Measurements from ENCODE around the gene PCP4.
"Not testable (repeated sequence)": the region's sequence is repeated elsewhere in the genome, so short reads cannot be mapped to it uniquely, and the experiment has no call there.

Gene PCP4

DNA sequence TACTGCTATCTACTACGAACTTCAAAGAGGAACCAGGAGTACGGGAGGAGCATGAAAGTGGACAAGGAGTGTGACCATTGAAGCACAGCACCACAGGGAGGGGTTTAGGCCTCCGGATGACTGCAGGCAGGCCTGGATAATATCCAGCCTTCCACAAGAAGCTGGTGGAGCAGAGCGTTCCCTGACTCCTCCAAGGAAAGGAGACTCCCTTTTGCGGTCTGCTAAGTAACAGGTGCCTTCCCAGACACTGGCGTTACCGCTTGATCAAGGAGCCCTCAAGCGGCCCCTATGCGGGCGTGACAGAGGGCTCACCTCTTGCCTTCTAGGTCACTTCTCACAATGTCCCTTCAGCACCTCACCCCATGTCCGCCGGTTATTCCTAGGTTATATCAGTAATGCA, 24.6 kb downstream of the PCP4 start:
- H3K36me3 ChIP-seq (ENCODE audit: control insufficient read depth, insufficient read depth, low read length); H3K4me3 ChIP-seq (ENCODE audit: low read depth, low read length); H3K9ac ChIP-seq (ENCODE audit: low read length); H3K27me3 ChIP-seq (ENCODE audit: control insufficient read depth, insufficient read depth, low read length); H3K4me1 ChIP-seq (ENCODE audit: control insufficient read depth, insufficient read depth, low read length); H3K27ac ChIP-seq (ENCODE audit: low read depth, low read length); H3K9me3 ChIP-seq (ENCODE audit: control insufficient read depth, insufficient read depth, low read depth, low read length): not testable (repeated sequence)

GRCh38 chr21:39900491-39900890, 33.3 kb downstream of the PCP4 start:
- H3K4me3 ChIP-seq (ENCODE audit: low read depth, low read length) = no peak overlapping the region
- no peak overlapping the region for H3K27ac ChIP-seq (ENCODE audit: low read depth, low read length)
- H3K4me1 ChIP-seq (ENCODE audit: control insufficient read depth, insufficient read depth, low read length) = no peaks in the 10 kb centered on the region
- no peaks in the 10 kb centered on the region for H3K9me3 ChIP-seq (ENCODE audit: control insufficient read depth, insufficient read depth, low read depth, low read length)
- H3K27me3 ChIP-seq (ENCODE audit: control insufficient read depth, insufficient read depth, low read length) = no peaks in the 10 kb centered on the region
- no peak overlapping the region for H3K9ac ChIP-seq (ENCODE audit: low read length)
- H3K36me3 ChIP-seq (ENCODE audit: control insufficient read depth, insufficient read depth, low read length) = no peaks in the 10 kb centered on the region

DNA sequence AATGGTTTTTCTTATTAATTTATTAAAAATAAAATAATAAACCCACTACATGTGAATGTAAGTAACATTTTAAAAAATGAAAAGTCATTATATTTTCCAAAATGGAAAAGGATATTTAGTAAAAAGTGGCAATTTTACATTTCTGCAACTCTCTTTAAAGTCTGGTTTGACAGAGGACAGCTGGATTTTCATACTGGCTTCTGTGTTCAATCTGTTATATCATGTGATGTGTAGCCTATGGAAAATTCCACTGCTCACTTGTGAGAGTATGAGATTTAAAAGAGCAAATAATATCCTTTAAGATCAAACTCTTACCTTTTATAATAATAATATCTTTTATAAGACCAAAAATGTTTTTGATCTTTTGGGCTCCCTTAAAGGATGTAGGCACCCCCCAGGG, 33.7 kb downstream of the PCP4 start:
- no peaks in the 10 kb centered on the region for H3K4me1 ChIP-seq (ENCODE audit: control insufficient read depth, insufficient read depth, low read length)
- no peaks in the 10 kb centered on the region for H3K27me3 ChIP-seq (ENCODE audit: control insufficient read depth, insufficient read depth, low read length)
- no peak overlapping the region for H3K9ac ChIP-seq (ENCODE audit: low read length)
- no peak overlapping the region for H3K27ac ChIP-seq (ENCODE audit: low read depth, low read length)
- H3K36me3 ChIP-seq (ENCODE audit: control insufficient read depth, insufficient read depth, low read length) = no peaks in the 10 kb centered on the region
- no peaks in the 10 kb centered on the region for H3K9me3 ChIP-seq (ENCODE audit: control insufficient read depth, insufficient read depth, low read depth, low read length)
- no peak overlapping the region for H3K4me3 ChIP-seq (ENCODE audit: low read depth, low read length)

DNA sequence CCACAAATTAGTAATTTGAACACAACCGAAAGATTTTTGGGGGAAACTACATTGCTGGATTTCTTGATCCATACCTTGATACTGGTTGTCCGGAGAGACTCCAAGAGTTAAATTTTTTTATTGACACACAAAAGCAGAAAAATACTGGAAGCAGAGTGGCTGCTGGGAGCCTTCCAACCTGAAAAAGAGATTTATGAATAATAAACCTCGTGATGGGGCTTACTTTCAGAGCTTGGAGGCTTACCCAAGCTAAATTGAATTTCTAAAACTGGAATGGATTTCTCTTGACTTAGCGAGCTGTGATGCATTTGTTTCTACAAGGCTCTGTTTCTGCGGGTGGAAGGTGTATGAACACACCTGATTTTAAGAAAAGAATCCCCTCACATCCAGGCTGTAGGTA, 35.7 kb downstream of the PCP4 start:
- no peaks in the 10 kb centered on the region for H3K4me1 ChIP-seq (ENCODE audit: control insufficient read depth, insufficient read depth, low read length)
- H3K4me3 ChIP-seq (ENCODE audit: low read depth, low read length) = no peak overlapping the region
- H3K36me3 ChIP-seq (ENCODE audit: control insufficient read depth, insufficient read depth, low read length) = no peaks in the 10 kb centered on the region
- H3K9ac ChIP-seq (ENCODE audit: low read length) = no peak overlapping the region
- no peaks in the 10 kb centered on the region for H3K9me3 ChIP-seq (ENCODE audit: control insufficient read depth, insufficient read depth, low read depth, low read length)
- no peaks in the 10 kb centered on the region for H3K27me3 ChIP-seq (ENCODE audit: control insufficient read depth, insufficient read depth, low read length)
- H3K27ac ChIP-seq (ENCODE audit: low read depth, low read length) = no peak overlapping the region

GRCh38 chr21:39904457-39904856, 37.2 kb downstream of the PCP4 start:
- Histone ChIP-seq H3K27me3 (ENCODE audit: control insufficient read depth, insufficient read depth, low read length) (no peaks in the 10 kb centered on the region), H3K36me3 (ENCODE audit: control insufficient read depth, insufficient read depth, low read length) (no peaks in the 10 kb centered on the region), H3K9ac (ENCODE audit: low read length) (no peak overlapping the region), H3K4me1 (ENCODE audit: control insufficient read depth, insufficient read depth, low read length) (peaks cover 8% of the 10 kb centered on the region; the same call in 1 of the 2 replicates), H3K9me3 (ENCODE audit: control insufficient read depth, insufficient read depth, low read depth, low read length) (no peaks in the 10 kb centered on the region), H3K4me3 (ENCODE audit: low read depth, low read length) (no peak overlapping the region), H3K27ac (ENCODE audit: low read depth, low read length) (no peak overlapping the region)

DNA sequence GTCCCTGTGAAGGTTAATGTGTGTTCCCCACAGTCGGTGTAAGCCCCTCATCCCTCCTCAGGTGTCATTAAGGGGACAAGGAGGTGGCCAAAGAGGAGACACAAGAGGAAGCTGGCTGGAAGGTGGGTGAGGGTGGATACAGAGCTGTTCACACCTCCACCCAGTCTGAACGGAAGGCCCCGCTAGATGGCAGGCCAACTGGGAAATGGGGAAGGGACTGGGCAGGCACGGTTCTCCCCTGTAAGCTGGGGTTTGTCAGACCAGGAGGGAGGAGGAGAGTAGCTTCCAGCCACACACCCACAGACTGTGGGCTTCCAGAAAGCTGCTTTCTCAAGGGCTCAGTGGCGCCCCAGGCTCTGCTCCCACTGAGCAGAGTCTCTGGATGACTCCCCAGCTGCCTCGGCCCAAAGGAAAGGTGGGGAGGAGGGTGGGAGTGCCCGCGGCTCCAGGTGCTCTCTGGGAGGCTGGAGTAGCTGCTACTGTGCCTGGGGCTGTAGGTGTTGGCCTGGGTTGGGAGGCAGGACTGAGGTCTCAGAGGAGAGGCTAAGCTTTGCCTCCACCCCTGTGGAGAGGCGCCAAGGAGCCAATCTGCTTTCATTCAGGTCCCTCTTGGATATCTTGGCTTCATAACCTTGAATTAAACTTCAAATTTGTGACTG, 41.2 kb downstream of the PCP4 start:
- Histone ChIP-seq H3K27me3 (ENCODE audit: control insufficient read depth, insufficient read depth, low read length) (no peaks in the 10 kb centered on the region), H3K9ac (ENCODE audit: low read length) (peak overlapping the region; percentile 21), H3K27ac (ENCODE audit: low read depth, low read length) (no peak overlapping the region), H3K36me3 (ENCODE audit: control insufficient read depth, insufficient read depth, low read length) (no peaks in the 10 kb centered on the region), H3K4me3 (ENCODE audit: low read depth, low read length) (peak overlapping the region; percentile 10; the same call in 1 of the 2 replicates), H3K9me3 (ENCODE audit: control insufficient read depth, insufficient read depth, low read depth, low read length) (no peaks in the 10 kb centered on the region), H3K4me1 (ENCODE audit: control insufficient read depth, insufficient read depth, low read length) (peaks cover 8% of the 10 kb centered on the region; the same call in 1 of the 2 replicates)

DNA sequence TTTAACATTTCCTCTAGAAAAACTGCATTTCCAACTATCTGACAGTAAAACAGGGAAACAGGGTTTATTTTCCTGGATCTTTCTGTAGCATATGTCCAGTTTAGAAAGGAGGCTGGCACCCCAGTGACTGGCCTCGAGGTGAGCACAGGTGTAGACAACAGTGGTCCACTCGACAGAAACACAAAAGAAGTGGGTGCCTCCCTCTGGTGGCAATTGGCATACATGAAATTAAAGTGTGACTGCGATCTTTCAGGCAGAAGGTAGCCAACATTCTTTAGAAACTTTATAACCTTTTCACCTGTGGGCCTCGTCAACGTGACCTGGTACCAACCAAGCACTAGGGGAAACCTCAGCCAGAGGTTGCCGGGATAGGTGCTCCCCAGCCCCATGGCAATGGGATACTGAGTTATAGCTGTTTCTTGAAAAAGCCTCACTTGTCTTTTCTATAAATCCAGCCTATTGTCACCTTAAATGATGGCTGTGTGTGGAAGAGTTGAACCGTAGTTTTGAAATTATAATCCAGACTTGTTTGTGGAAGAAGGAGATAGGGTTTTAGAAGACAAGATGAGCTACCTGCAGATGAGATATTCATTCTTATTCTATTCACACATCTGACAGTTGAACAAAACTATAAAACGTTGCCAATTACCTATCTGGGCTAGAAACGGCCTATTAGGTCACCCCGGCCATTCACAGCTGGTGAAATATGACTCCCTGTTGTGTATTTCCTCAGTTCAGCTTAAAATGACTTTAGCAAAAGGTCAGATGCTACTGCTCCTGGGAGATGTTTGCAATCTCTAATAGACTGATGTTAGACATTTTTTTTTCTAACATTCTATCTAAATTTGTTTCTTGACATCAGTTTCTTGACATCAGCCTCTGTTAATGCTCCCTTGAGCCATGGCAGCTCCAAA, 44.3 kb downstream of the PCP4 start:
- H3K27ac ChIP-seq (ENCODE audit: low read depth, low read length) = no peak overlapping the region
- no peaks in the 10 kb centered on the region for H3K36me3 ChIP-seq (ENCODE audit: control insufficient read depth, insufficient read depth, low read length)
- peaks cover 8% of the 10 kb centered on the region; the same call in 1 of the 2 replicates for H3K4me1 ChIP-seq (ENCODE audit: control insufficient read depth, insufficient read depth, low read length)
- H3K4me3 ChIP-seq (ENCODE audit: low read depth, low read length) = no peak overlapping the region
- no peak overlapping the region for H3K9ac ChIP-seq (ENCODE audit: low read length)
- H3K9me3 ChIP-seq (ENCODE audit: control insufficient read depth, insufficient read depth, low read depth, low read length) = no peaks in the 10 kb centered on the region; the same call in 1 of the 2 replicates
- H3K27me3 ChIP-seq (ENCODE audit: control insufficient read depth, insufficient read depth, low read length) = no peaks in the 10 kb centered on the region

- Histone ChIP-seq H3K27ac (ENCODE audit: low read depth, low read length) (no peak overlapping the region), H3K4me1 (ENCODE audit: control insufficient read depth, insufficient read depth, low read length) (peaks cover under 1% of the 10 kb centered on the region; the same call in 1 of the 2 replicates), H3K4me3 (ENCODE audit: low read depth, low read length) (no peak overlapping the region), H3K27me3 (ENCODE audit: control insufficient read depth, insufficient read depth, low read length) (no peaks in the 10 kb centered on the region), H3K36me3 (ENCODE audit: control insufficient read depth, insufficient read depth, low read length) (no peaks in the 10 kb centered on the region), H3K9me3 (ENCODE audit: control insufficient read depth, insufficient read depth, low read depth, low read length) (no peaks in the 10 kb centered on the region; the same call in 1 of the 2 replicates), H3K9ac (ENCODE audit: low read length) (no peak overlapping the region)
These were observed 46.6 kb downstream of the PCP4 start for GRCh38 chr21:39913706-39914305.

DNA sequence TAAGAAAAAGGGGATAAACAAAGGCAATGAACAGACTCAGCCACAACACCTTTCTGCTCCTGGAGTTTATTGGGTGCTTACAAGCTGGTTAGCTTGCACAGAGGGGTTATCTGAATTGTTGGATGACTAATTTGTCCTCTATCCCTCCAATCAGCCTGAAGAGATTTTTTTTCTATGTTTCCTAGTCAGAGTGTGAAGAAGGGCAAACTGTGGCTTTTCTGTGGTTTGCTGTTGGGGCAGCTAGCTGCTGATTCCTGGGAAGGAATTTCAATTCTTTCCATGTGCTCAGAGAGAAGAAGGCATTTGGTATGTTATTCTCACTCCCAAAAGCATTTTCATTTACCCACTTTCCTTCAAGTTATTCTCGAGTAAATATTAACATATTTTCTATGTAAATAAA, 48.6 kb downstream of the PCP4 start:
- no peak overlapping the region for H3K4me3 ChIP-seq (ENCODE audit: low read depth, low read length)
- no peaks in the 10 kb centered on the region for H3K4me1 ChIP-seq (ENCODE audit: control insufficient read depth, insufficient read depth, low read length)

GRCh38 chr21:39918558-39918957, 51.3 kb downstream of the PCP4 start:
- Histone ChIP-seq H3K27me3 (ENCODE audit: control insufficient read depth, insufficient read depth, low read length) (no peaks in the 10 kb centered on the region), H3K36me3 (ENCODE audit: control insufficient read depth, insufficient read depth, low read length) (no peaks in the 10 kb centered on the region), H3K4me1 (ENCODE audit: control insufficient read depth, insufficient read depth, low read length) (no peaks in the 10 kb centered on the region), H3K9ac (ENCODE audit: low read length) (no peak overlapping the region), H3K4me3 (ENCODE audit: low read depth, low read length) (no peak overlapping the region), H3K27ac (ENCODE audit: low read depth, low read length) (no peak overlapping the region), H3K9me3 (ENCODE audit: control insufficient read depth, insufficient read depth, low read depth, low read length) (no peaks in the 10 kb centered on the region; the same call in 1 of the 2 replicates)

More for the DNA sequence above, 48.6 kb downstream of the PCP4 start:
- Histone ChIP-seq H3K36me3 (ENCODE audit: control insufficient read depth, insufficient read depth, low read length) (no peaks in the 10 kb centered on the region), H3K27ac (ENCODE audit: low read depth, low read length) (no peak overlapping the region), H3K9me3 (ENCODE audit: control insufficient read depth, insufficient read depth, low read depth, low read length) (no peaks in the 10 kb centered on the region; the same call in 1 of the 2 replicates), H3K27me3 (ENCODE audit: control insufficient read depth, insufficient read depth, low read length) (no peaks in the 10 kb centered on the region), H3K9ac (ENCODE audit: low read length) (no peak overlapping the region)

- Histone ChIP-seq H3K9me3 (ENCODE audit: control insufficient read depth, insufficient read depth, low read depth, low read length) (no peaks in the 10 kb centered on the region), H3K9ac (ENCODE audit: low read length) (no peak overlapping the region), H3K4me1 (ENCODE audit: control insufficient read depth, insufficient read depth, low read length) (peaks cover 2% of the 10 kb centered on the region; the same call in 1 of the 2 replicates), H3K36me3 (ENCODE audit: control insufficient read depth, insufficient read depth, low read length) (no peaks in the 10 kb centered on the region), H3K27ac (ENCODE audit: low read depth, low read length) (no peak overlapping the region), H3K27me3 (ENCODE audit: control insufficient read depth, insufficient read depth, low read length) (no peaks in the 10 kb centered on the region), H3K4me3 (ENCODE audit: low read depth, low read length) (no peak overlapping the region)
These were observed 56.2 kb downstream of the PCP4 start for GRCh38 chr21:39923476-39923875.

All from HUES6 (cell line).